Measurements from ENCODE around the gene USP54.

- TF ChIP-seq EP300 (IDR thresholded peaks at IDR 0.05): no peak
- TF ChIP-seq CTCF (IDR thresholded peaks at IDR 0.05): no peak
Observed at GRCh38 chr10:73556855-73557254, 34.3 kb downstream of the USP54 start.

All from tibial nerve (tissue), 4 donors.